Right lobe of liver (tissue), 6 donors: Measurements from ENCODE around the gene ADAM12. TPM values are rescaled to one million over a fixed set of nuclear protein-coding genes. Genes with fewer than 3 reads are reported as not detected.

ENCODE experiments used
- ATAC-seq, 4 donors: fragments of 200-7000 bp; cut with Tn5 transposase; one replicate each; pipeline ENCODE4 v1.9.1; 2020; ENCODE audit warnings: mild to moderate bottlenecking in 4 of 4, moderate library complexity in 4 of 4
- DNase-seq, 3 donors: peaks; one replicate each; pipeline ENCODE4 v3.0.0-alpha.2; 2020
- H3K27ac ChIP-seq, 3 donors: fragments of 200-600 bp; one replicate each; pipeline ENCODE4 v1.8.0; 2022
- H3K27me3 ChIP-seq, 2 donors: fragments of 200-600 bp; one replicate each; pipeline ENCODE4 v1.8.0; 2022
- H3K36me3 ChIP-seq, 4 donors: fragments of 200-600 bp; sonication (generic) in 1 of 4; one replicate each; pipeline versions ENCODE4 v1.5.1 to v1.8.0; 2017 to 2022; ENCODE audit warnings: control low read depth in 1 of 4
- H3K4me1 ChIP-seq, 4 donors: fragments of 200-600 bp; sonication (generic) in 1 of 4; one replicate each; pipeline versions ENCODE4 v1.5.1 to v1.8.0; 2017 to 2022; ENCODE audit warnings: control low read depth in 1 of 4
- H3K4me3 ChIP-seq, 3 donors: fragments of 200-600 bp; one replicate each; pipeline ENCODE4 v1.8.0; 2022
- H3K9me3 ChIP-seq, 4 donors: fragments of 200-600 bp; sonication (generic) in 1 of 4; one replicate each; pipeline versions ENCODE4 v1.5.1 to v1.8.0; 2017 to 2022; ENCODE audit warnings: control low read depth in 1 of 4
- POLR2A ChIP-seq: fragments of 450-650 bp; IDR thresholded peaks from one replicate; pipeline ENCODE4 v1.6.1; 2017; ENCODE audit warnings: antibody characterized with exemption, mild to moderate bottlenecking
- WGBS: methylation state at CpG from one replicate; pipeline ENCODE4 v1.1.6; 2018; ENCODE audit warnings: low coverage, low lambda C conversion rate; ENCODE audit not compliant: insufficient coverage; ENCODE audit errors: missing lambda C conversion rate; 5-methylcytosine and 5-hydroxymethylcytosine counted together
- intact Hi-C, 2 donors: fragments of 100-400 bp; cut with DNase I; formaldehyde crosslinking; loops; one replicate each; pipeline versions ENCODE4 v1.11.2 to v1.14.1; 2022
- total RNA-seq, 6 experiments: library from RNA; depleted of rRNA in 2 of 6; stranded (reverse); fragments of >200 nt in 2 of 6; fragmentation: NEBNext Ultra II Directional in 3 of 6; extraction: Animal tissue kit (Norgen Biotek cat#: 25700) in 3 of 6; gene quantifications; one replicate each; pipeline versions ENCODE4 v1.1.0 to v1.2.4, GENCODE V29; 2016 to 2023
- TF ChIP-seq, protein P1 (sequence below), 4 donors: fragments of 200-600 bp in 3 of 4; fragments of 450-650 bp in 1 of 4; IDR thresholded peaks; one replicate each; pipeline versions ENCODE4 v1.5.1 to v1.8.0; 2016 to 2022; ENCODE audit warnings: antibody characterized with exemption in 4 of 4, mild to moderate bottlenecking in 2 of 4
- donor health status: DM: no; HTN: yes; CAD: no.
- donor health status: DM: no; HTN: no; CAD: no.
- donor health status: DM: no; HTN: no; CAD: no.
- donor health status: DM: no; HTN: yes; CAD: no.
- donor health status: DM: no; HTN: yes; CAD: no.

The ADAM12 gene
- total RNA-seq, 6 experiments from 2014 or later, result 0.06 to 1.3 (median 0.48) TPM; not detected in 2

DNA sequence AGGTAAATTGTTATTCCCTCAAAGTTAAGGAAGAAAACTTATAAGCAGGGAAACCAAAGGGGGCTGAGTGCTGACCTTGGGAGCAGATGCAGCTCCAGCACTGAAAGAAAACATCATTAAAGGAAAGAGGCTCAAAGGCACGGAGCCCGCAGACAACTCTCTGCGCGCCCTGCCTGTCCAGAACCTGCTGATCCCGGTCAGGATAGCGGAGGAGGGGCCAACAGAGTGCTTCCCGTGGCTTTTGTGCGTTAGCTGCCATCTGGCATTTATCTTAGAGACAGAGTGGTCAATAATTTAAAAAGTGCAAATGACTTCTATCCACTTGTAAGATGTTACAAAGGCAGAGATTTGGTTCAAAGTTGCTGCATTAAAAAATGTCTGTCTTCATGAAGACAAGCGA lies 329.8 kb downstream of the ADAM12 start:
- WGBS, result 12% methylated on average over 9 of the region's 9 CpGs
- ATAC-seq, result no peak
- no peaks in the 10 kb centered on the region for H3K4me1 ChIP-seq
- H3K27me3 ChIP-seq, result peaks cover 0 to 4% of the 10 kb centered on the region in 2 donors
- no peaks in the 10 kb centered on the region for H3K9me3 ChIP-seq
- no peak for TF ChIP-seq POLR2A
- TF ChIP-seq, protein P1, sequence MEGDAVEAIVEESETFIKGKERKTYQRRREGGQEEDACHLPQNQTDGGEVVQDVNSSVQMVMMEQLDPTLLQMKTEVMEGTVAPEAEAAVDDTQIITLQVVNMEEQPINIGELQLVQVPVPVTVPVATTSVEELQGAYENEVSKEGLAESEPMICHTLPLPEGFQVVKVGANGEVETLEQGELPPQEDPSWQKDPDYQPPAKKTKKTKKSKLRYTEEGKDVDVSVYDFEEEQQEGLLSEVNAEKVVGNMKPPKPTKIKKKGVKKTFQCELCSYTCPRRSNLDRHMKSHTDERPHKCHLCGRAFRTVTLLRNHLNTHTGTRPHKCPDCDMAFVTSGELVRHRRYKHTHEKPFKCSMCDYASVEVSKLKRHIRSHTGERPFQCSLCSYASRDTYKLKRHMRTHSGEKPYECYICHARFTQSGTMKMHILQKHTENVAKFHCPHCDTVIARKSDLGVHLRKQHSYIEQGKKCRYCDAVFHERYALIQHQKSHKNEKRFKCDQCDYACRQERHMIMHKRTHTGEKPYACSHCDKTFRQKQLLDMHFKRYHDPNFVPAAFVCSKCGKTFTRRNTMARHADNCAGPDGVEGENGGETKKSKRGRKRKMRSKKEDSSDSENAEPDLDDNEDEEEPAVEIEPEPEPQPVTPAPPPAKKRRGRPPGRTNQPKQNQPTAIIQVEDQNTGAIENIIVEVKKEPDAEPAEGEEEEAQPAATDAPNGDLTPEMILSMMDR (IDR thresholded peaks at IDR 0.05), result no peak
- no peaks in the 10 kb centered on the region for H3K36me3 ChIP-seq
- no peak overlapping the region for H3K27ac ChIP-seq
- no peak for DNase-seq
- intact Hi-C loops, result no loop called here
- no peak overlapping the region for H3K4me3 ChIP-seq

DNA sequence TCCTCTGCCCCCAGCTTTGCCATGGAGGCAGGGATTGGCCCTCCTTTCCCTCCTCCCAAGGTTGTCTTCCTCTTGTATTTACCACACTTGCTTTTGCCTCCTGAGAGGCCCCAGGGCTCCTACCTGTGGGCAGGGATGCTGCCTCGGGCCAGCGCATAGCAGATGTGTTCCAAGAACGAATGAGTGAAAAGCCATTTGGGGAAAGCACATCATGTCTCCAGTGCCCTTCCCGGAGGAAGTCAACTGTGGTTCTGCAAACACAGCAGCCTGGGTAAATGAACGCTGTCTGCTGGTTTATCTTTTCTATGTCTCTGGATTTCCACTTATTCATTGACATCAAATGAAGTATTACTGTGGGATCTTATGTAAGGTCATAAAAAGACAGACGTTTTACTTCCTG lies 330.2 kb downstream of the ADAM12 start:
- intact Hi-C loops, result no loop called here
- Histone ChIP-seq H3K27ac (no peak overlapping the region), H3K36me3 (no peaks in the 10 kb centered on the region), H3K4me3 (no peak overlapping the region), H3K9me3 (no peaks in the 10 kb centered on the region), H3K27me3 (peaks cover 0 to 4% of the 10 kb centered on the region in 2 donors), H3K4me1 (no peaks in the 10 kb centered on the region)
- no peak for DNase-seq
- no peak for ATAC-seq
- WGBS, result 28% methylated on average over 6 of the region's 6 CpGs
- TF ChIP-seq, protein P1 (IDR thresholded peaks at IDR 0.05), result no peak
- TF ChIP-seq POLR2A, result no peak

DNA sequence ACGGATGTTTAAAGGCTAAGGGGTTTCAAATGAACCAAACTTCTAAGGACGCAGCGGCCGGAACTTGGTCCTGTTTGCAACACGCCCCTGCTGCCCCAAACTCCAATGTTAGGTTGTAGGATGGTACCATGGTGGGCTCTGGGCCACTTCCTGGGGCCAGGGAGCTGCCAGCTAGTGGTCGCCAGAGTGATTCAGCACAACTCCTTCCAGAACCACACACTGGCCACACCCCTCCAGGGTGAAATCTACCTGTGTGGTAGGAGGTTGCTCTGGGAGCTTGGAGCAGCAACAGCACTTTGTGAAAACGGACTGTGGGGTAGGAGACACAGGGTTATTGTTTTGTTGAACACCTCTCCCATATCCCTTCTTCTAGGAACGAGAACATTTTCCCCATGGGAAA lies 330.8 kb downstream of the ADAM12 start:
- no peak for ATAC-seq

DNA sequence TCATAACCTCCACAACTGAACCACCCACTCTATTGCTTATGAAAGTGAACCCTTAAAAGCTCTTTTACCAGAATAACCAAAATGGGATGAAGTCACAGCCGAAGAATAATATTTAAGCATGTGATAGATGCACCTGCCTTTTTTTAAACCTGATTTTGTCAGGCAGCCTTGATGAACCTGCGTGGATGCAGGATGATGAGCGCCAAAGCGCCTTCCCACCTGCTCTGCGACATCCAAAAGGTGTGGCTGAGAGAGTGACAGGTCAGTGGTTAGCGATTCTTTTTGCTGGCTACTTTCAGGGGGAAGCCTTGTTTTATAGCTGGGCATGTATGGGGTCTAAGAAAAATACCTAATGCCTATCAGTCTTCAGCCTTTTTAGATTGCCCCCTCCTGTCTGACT lies 334.1 kb downstream of the ADAM12 start:
- Histone ChIP-seq H3K4me1 (no peaks in the 10 kb centered on the region), H3K4me3 (no peak overlapping the region), H3K27ac (no peak overlapping the region), H3K9me3 (no peaks in the 10 kb centered on the region), H3K27me3 (peaks cover 0 to 4% of the 10 kb centered on the region in 2 donors), H3K36me3 (no peaks in the 10 kb centered on the region)
- intact Hi-C loops, result no loop called here
- WGBS, result 82% methylated on average over 6 of the region's 6 CpGs
- no peak for DNase-seq
- ATAC-seq, result no peak
- TF ChIP-seq, protein P1 (IDR thresholded peaks at IDR 0.05), result no peak
- TF ChIP-seq POLR2A, result no peak

More for the DNA sequence above, 330.8 kb downstream of the ADAM12 start:
- no peak overlapping the region for H3K27ac ChIP-seq
- no peak overlapping the region for H3K4me3 ChIP-seq
- H3K4me1 ChIP-seq, result no peaks in the 10 kb centered on the region
- H3K36me3 ChIP-seq, result no peaks in the 10 kb centered on the region
- 58% methylated on average over 2 of the region's 8 CpGs for WGBS
- H3K27me3 ChIP-seq, result peaks cover 0 to 4% of the 10 kb centered on the region in 2 donors
- no peak for TF ChIP-seq POLR2A
- TF ChIP-seq, protein P1 (IDR thresholded peaks at IDR 0.05), result no peak
- intact Hi-C loops, result no loop called here
- no peaks in the 10 kb centered on the region for H3K9me3 ChIP-seq
- DNase-seq, result no peak

DNA sequence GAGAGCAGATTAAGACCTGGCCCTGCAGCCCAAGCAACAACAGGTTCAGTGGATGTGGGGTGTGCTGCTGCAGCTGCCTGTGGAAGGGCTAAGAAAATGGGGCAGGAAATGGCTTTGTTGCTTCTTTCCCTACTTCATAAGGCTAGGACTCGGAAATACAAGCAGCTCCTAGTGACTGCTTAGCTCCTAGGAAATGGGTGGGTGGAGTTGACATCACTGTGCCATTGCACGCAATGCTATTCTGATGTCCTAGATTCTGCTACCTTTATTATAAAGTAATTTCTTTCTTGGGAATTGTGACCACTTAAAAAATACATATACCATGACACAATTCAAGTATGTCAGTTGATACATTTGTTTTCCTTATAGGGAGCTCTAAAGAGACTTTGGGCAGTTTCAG lies 336.1 kb downstream of the ADAM12 start:
- H3K9me3 ChIP-seq, result no peaks in the 10 kb centered on the region
- DNase-seq (no peak), ATAC-seq (no peak)
- H3K27me3 ChIP-seq, result no peaks in the 10 kb centered on the region
- 46% methylated on average over 2 of the region's 2 CpGs for WGBS
- no peak for TF ChIP-seq POLR2A
- TF ChIP-seq, protein P1 (IDR thresholded peaks at IDR 0.05), result no peak
- intact Hi-C loops, result no loop called here
- H3K36me3 ChIP-seq, result no peaks in the 10 kb centered on the region
- no peak overlapping the region for H3K4me3 ChIP-seq
- no peak overlapping the region for H3K27ac ChIP-seq
- no peaks in the 10 kb centered on the region for H3K4me1 ChIP-seq
